Ureter (tissue), 1 donor: ENCODE measurements around the gene RPL11. TPM values are rescaled to one million over a fixed set of nuclear protein-coding genes. Genes with fewer than 3 reads are reported as not detected.
"Not testable (repeated sequence)": the region's sequence is repeated elsewhere in the genome, so short reads cannot be mapped to it uniquely, and the experiment has no call there.

Experiments
- DNase-seq: peaks from one replicate; pipeline ENCODE4 v3.0.0-alpha.2; 2020; ENCODE audit warnings: low spot score
- total RNA-seq: library from RNA; stranded (reverse); gene quantifications from one replicate; pipeline ENCODE4 v1.2.4, GENCODE V29; 2023
- donor health status: DM: yes; HTN: yes; CAD: no.

The RPL11 gene
- total RNA-seq, 1 donor from 2014 or later, result 1,350 TPM

- DNase-seq, result not testable (repeated sequence)
Measured at GRCh38 chr1:23685197-23685596, 6.4 kb upstream of the RPL11 start.

- not testable (repeated sequence) for DNase-seq
Measured at GRCh38 chr1:23687680-23688079, 3.9 kb upstream of the RPL11 start.

- not testable (repeated sequence) for DNase-seq
Measured at GRCh38 chr1:23688281-23688680, 3.3 kb upstream of the RPL11 start.

GRCh38 chr1:23692308-23692871 is 784 bp downstream of the RPL11 start:
- no peak for DNase-seq

GRCh38 chr1:23693599-23693998 is 2.0 kb downstream of the RPL11 start:
- no peak for DNase-seq

- DNase-seq, result no peak
Measured at GRCh38 chr1:23694371-23694770, 2.8 kb downstream of the RPL11 start.

- no peak for DNase-seq
Measured at GRCh38 chr1:23695667-23696066, 4.1 kb downstream of the RPL11 start.

- no peak for DNase-seq
Measured at GRCh38 chr1:23696335-23696989, 4.9 kb downstream of the RPL11 start.

GRCh38 chr1:23698466-23698865 is 6.9 kb downstream of the RPL11 start:
- DNase-seq, result no peak

GRCh38 chr1:23699280-23700179 is 7.9 kb downstream of the RPL11 start:
- no peak for DNase-seq

GRCh38 chr1:23701310-23701709 is 9.7 kb downstream of the RPL11 start:
- DNase-seq, result no peak

- no peak for DNase-seq
Measured at GRCh38 chr1:23701996-23702395, 10.4 kb downstream of the RPL11 start.

GRCh38 chr1:23704834-23705495 is 13.4 kb downstream of the RPL11 start:
- no peak for DNase-seq

- DNase-seq, result no peak
Measured at GRCh38 chr1:23709229-23709628, 17.6 kb downstream of the RPL11 start.

- no peak for DNase-seq
Measured at GRCh38 chr1:23718482-23718881, 26.9 kb downstream of the RPL11 start.

- no peak for DNase-seq
Measured at GRCh38 chr1:23719162-23719820, 27.7 kb downstream of the RPL11 start.

GRCh38 chr1:23720256-23720995 is 28.8 kb downstream of the RPL11 start:
- no peak for DNase-seq

- no peak for DNase-seq
Measured at GRCh38 chr1:23722652-23723051, 31.0 kb downstream of the RPL11 start.

GRCh38 chr1:23726686-23727085 is 35.1 kb downstream of the RPL11 start:
- no peak for DNase-seq

GRCh38 chr1:23727362-23727811 is 35.8 kb downstream of the RPL11 start:
- DNase-seq, result peak; percentile 64
